Smooth muscle cell of the brain vasculature (primary cell): ENCODE data around the gene BCAR3.

Source experiments
- DNase-seq: peaks from one replicate; pipeline ENCODE4 v3.0.0-alpha.2; 2012; ENCODE audit warnings: low read depth, low spot score

Gene BCAR3

GRCh38 chr1:93549131-93549530, 132.5 kb downstream of the BCAR3 start:
- DNase-seq, result no peak

- DNase-seq, result no peak
These were observed 135.3 kb downstream of the BCAR3 start for GRCh38 chr1:93546162-93546863.

GRCh38 chr1:93542398-93542797, 139.2 kb downstream of the BCAR3 start:
- DNase-seq, result no peak

GRCh38 chr1:93541045-93541444, 140.6 kb downstream of the BCAR3 start:
- no peak for DNase-seq

GRCh38 chr1:93537924-93538323, 143.7 kb downstream of the BCAR3 start:
- DNase-seq, result no peak

- DNase-seq, result no peak
These were observed 144.2 kb downstream of the BCAR3 start for GRCh38 chr1:93537396-93537795.

DNA sequence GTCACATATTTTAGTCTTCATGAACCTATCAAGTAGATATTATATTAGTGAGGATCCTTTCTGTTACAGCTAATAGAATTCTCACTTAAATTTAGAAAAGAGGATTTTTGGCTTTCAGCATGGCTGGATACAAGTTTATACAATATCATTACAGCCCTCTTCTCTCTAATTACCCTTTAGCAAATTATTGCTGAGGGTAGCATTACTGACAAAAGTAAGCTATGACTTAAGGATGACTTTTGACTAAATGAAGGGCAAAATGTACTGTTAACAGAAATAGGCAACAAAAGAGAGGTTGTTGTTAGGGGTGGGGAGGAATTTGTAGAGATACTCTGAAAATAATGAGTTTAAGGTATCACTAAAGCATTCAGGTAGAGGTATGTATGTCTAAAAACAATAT, 148.0 kb downstream of the BCAR3 start:
- no peak for DNase-seq

DNA sequence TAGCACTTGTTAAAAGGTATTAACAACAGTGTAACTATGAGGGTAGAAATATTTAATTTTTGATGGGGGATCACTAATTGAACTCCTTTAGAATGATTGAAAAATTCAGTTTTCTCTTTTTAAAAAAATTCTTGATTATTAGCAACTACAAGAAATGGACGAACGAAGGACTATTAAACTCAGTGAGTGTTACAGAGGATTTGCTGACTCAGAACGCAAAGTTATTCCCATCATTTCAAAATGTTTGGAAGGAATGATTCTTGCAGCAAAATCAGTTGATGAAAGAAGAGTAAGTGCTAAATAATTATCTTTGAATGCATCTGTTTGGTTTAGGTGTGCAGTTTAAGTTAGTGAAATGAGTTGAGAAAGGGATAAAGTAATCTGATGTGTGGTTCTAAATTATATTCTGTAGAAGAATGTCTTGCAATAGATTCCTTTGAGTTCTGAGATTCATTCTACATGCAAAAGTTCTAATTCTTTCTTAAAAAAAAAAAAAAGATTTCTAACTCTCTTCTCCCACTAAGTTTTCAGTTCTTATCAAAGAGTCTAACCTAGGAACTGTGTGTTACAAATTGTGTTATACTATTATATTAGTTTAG, 148.8 kb downstream of the BCAR3 start:
- DNase-seq, result no peak

DNA sequence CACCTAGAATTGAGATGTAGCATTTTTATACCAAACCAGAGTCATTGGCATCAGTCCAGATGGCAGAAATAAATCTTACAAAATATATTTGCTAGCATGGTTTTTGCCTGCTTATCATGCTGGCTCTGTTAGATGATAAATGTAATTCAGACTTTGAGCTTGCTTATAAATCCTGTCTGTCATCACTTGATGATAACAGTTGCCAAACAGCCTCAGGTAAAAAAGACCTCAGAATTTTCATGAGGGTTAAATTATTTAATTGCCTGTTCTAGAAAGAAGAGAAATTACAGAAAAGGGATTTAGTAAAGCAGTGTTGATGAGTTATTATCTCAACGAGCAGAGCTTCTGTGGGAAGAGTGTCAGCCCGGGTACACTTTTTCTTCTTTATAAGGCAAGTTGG, 150.4 kb downstream of the BCAR3 start:
- DNase-seq, result no peak

DNA sequence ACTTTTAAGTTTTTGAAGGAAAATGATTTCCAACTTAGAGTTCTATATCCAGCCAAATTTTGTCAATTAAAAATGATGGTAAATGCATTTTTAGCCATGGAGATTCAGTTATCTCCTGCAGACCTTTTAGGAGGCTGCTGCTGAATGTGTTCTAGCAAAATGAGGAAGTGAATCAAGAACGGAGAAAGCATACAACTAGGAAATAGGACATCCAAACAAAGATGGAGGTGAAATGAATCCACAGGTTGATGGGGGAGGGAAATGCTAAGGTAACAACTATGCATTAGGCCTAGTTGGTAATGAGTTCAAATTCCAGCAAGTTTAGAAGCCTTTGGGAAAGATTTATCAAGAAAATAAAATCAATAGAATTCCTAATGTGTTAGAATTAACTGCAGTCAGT, 153.2 kb downstream of the BCAR3 start:
- no peak for DNase-seq

DNA sequence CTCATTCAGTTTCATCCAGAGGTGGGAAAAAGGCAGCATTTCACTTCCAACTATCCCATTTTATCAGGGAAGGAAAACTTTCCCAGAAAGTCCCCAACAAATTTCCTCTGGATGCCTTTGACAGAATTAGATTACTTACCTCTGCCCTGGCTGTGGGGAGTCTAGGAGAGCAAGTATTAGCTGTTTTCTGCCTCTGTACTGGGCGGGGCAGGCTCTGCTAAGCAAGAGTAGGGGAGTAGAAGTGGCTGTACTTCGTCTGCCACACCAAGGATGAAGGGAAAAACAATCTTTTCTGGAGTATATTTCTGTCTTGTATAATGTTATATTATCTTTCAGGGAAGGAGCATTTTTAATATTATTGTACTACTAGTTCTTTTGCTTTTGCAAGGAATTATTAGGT, 155.2 kb downstream of the BCAR3 start:
- DNase-seq, result no peak

- DNase-seq, result no peak
These were observed 156.2 kb downstream of the BCAR3 start for GRCh38 chr1:93525431-93525830.

DNA sequence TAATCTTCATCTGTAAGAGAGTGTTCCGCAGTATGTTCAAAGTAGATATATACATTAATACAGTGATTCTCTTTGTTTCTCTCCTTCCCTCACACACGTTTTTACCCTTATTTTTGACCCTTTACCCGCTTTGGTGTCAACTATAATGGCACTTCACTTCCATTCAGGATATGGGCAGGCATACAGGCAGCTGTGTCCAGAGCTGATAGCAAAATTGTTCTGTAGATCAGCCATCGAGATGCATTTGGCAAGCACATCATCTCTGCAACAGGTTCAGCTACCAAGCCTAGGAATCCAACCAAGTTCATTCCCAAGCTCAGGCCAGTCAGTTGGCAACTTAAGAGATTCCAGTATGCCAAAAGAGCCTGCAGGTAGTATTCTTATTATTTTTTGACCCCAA, 158.9 kb downstream of the BCAR3 start:
- no peak for DNase-seq

DNA sequence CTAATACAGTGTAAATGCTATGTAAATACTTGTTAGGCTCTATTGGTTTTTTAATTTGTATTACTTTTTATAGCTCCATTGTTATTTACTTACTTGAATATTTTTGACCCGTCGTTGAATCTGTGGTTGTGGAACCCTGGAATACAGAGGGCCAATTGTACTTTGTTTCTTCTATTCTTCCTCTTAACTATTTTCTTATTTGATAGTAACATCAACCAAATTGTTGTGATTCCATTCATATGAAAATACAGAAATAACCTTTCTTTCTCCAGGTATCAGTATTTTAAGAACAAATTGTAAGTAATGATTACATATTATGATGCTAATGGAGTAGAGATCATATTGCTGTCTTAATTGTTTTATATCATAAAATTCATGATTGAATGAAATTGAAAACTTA, 160.0 kb downstream of the BCAR3 start:
- no peak for DNase-seq

DNA sequence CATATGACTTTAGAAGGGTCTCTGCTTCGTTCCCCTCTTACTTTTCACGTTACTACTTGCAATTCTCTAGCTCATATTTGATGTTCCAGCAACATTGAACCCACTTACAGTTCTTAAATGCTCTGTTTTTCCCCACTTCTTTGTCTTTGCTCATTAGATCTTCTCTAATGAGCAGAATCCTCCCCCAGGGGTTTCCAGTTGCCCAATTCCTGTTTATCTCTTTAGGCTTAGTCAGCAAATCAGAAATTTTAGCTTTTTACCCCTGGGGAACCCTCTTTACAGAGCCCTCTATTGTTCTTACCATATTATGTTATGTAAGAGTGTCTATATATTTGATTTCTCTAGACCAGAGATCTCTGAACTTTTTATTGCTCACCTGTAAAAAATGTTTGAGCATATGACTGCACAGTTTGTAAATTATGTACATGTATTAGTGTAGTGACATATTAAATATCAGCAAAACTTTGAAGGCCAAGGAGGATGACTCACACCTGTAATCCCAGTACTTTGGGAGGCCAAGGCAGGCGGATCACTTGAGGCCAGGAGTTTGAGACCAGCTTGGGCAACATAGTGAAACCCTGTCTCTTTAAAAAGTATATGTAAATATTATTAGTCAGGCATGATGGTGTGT, 162.3 kb downstream of the BCAR3 start:
- DNase-seq, result no peak

GRCh38 chr1:93518516-93518915, 163.1 kb downstream of the BCAR3 start:
- DNase-seq, result no peak

- no peak for DNase-seq
These were observed 165.5 kb downstream of the BCAR3 start for GRCh38 chr1:93516164-93516563.
